HCT116 (cell line): ENCODE measurements around the gene SLC7A9. TPM values are rescaled to one million over a fixed set of nuclear protein-coding genes. Genes with fewer than 3 reads are reported as not detected.

Source experiments
- ATAC-seq: fragments of 200-7000 bp; cut with Tn5 transposase; 2 replicates; pipeline ENCODE4 v1.9.1; 2020; ENCODE audit warnings: mild to moderate bottlenecking, moderate library complexity
- BruUV-seq: library from RNA; stranded (reverse); fragments of 400-500 nt; replicated peaks from 2 replicates; lab custom pipeline; 2021; lab: Mats Ljungman, UMichigan
- CTCF ChIA-PET: fragments of 300-600 bp; sonication (Branson Sonifier 250); formaldehyde crosslinking; loops from one replicate; lab custom pipeline; 2021; ENCODE audit warnings: antibody characterized with exemption; lab: Charles Lee
- POLR2A ChIA-PET: fragments of 300-600, 350-600 bp; sonication (Branson Sonifier 250); formaldehyde crosslinking; loops from one replicate; lab custom pipeline; 2021; ENCODE audit warnings: antibody characterized with exemption; lab: Charles Lee
- RAD21 ChIA-PET, 2 experiments: fragments of 300-600 bp; sonication (Branson Sonifier 250); formaldehyde crosslinking; loops; one replicate each; lab custom pipeline; 2023; ENCODE audit warnings: low total read pairs in 2 of 2; ENCODE audit not compliant: uncharacterized antibody in 2 of 2, unreplicated experiment in 2 of 2, low non-redundant PET in 1 of 2; lab: Charles Lee
- DNase-seq: peaks from one replicate; pipeline ENCODE4 v3.0.0-alpha.2; 2010; ENCODE audit warnings: low read depth, low spot score
- H2AFZ ChIP-seq: fragments of 200-600 bp; shearing (Covaris generic), sonication (generic); 2 replicates; pipeline ENCODE4 v1.6.1; 2017; ENCODE audit warnings: low read depth, mixed run types, mixed read lengths, antibody characterized with exemption, low read length; ENCODE audit not compliant: poor library complexity, severe bottlenecking
- H3K27ac ChIP-seq: 2 replicates; pipeline ENCODE4 v1.5.1; 2012; ENCODE audit warnings: low read depth, low read length
- H3K27me3 ChIP-seq: fragments of 200-600 bp; sonication (generic); 2 replicates; pipeline ENCODE4 v1.6.1; 2016; ENCODE audit warnings: mixed run types, low read length, mixed read lengths; ENCODE audit not compliant: insufficient read depth
- H3K36me3 ChIP-seq, 2 experiments: fragments of 200-500 bp in 1 of 2; fragments of 200-600 bp in 1 of 2; sonication (Bioruptor generic) in 1 of 2; sonication (generic) in 1 of 2; 2 replicates each; pipeline versions ENCODE4 v1.5.1 to v1.6.1; 2014 to 2016; ENCODE audit warnings: low read length in 2 of 2, inconsistent platforms in 1 of 2, mixed read lengths in 1 of 2, mixed run types in 1 of 2; ENCODE audit not compliant: insufficient read depth in 2 of 2, control insufficient read depth in 1 of 2
- H3K4me1 ChIP-seq, 2 experiments: fragments of 200-600 bp in 1 of 2; sonication (generic) in 1 of 2; 2 replicates each; pipeline versions ENCODE4 v1.5.1 to v1.6.1; 2012 to 2017; ENCODE audit warnings: low read length in 2 of 2, inconsistent platforms in 1 of 2, mild to moderate bottlenecking in 1 of 2, mixed read lengths in 1 of 2, mixed run types in 1 of 2, moderate library complexity in 1 of 2; ENCODE audit not compliant: insufficient read depth in 2 of 2, control insufficient read depth in 1 of 2
- H3K4me2 ChIP-seq: fragments of 200-600 bp; sonication (generic); 2 replicates; pipeline ENCODE4 v1.6.1; 2017; ENCODE audit warnings: mixed run types, low read length, mixed read lengths
- H3K4me3 ChIP-seq, 2 experiments: fragments of 200-600 bp in 1 of 2; sonication (generic) in 1 of 2; replicated peaks in 1 of 2; 2 replicates each; pipeline ENCODE4 v1.5.1; 2011 to 2016; ENCODE audit warnings: low read length in 2 of 2, control low read depth in 1 of 2, low read depth in 1 of 2, mild to moderate bottlenecking in 1 of 2, mixed read lengths in 1 of 2, mixed run types in 1 of 2
- H3K79me2 ChIP-seq: fragments of 200-600 bp; sonication (generic); 2 replicates; pipeline ENCODE4 v1.6.1; 2017; ENCODE audit warnings: mild to moderate bottlenecking, mixed run types, low read length, moderate library complexity, mixed read lengths; ENCODE audit not compliant: insufficient read depth
- H3K9ac ChIP-seq: fragments of 200-600 bp; sonication (generic); 2 replicates; pipeline ENCODE4 v1.6.1; 2016; ENCODE audit warnings: low read length, mixed read lengths
- H3K9me2 ChIP-seq: fragments of 200-600 bp; sonication (generic), shearing (Covaris generic); 2 replicates; pipeline ENCODE4 v1.6.1; 2017; ENCODE audit warnings: mixed run types, mild to moderate bottlenecking, moderate library complexity; ENCODE audit not compliant: insufficient read depth
- H3K9me3 ChIP-seq, 2 experiments: fragments of 200-500 bp in 1 of 2; fragments of 200-600 bp in 1 of 2; sonication (Bioruptor generic) in 1 of 2; sonication (generic) in 1 of 2; 2 replicates each; pipeline ENCODE4 v1.6.1; 2014 to 2017; ENCODE audit warnings: low read length in 2 of 2, mixed read lengths in 2 of 2, inconsistent platforms in 1 of 2, low read depth in 1 of 2, mild to moderate bottlenecking in 1 of 2, mixed run types in 1 of 2, moderate library complexity in 1 of 2; ENCODE audit not compliant: control insufficient read depth in 1 of 2, insufficient read depth in 1 of 2
- H4K20me1 ChIP-seq: fragments of 200-600 bp; sonication (generic), shearing (Covaris generic); 2 replicates; pipeline ENCODE4 v1.6.1; 2017; ENCODE audit warnings: mixed run types, mild to moderate bottlenecking, moderate library complexity; ENCODE audit not compliant: insufficient read depth
- CEBPB ChIP-seq: IDR thresholded peaks from 2 replicates; pipeline ENCODE4 v1.6.1; 2012; ENCODE audit warnings: low read depth
- EGR1 ChIP-seq: IDR thresholded peaks from 2 replicates; pipeline ENCODE4 v1.6.1; 2012; ENCODE audit warnings: low read depth
- ELF1 ChIP-seq: IDR thresholded peaks from 2 replicates; pipeline ENCODE4 v1.6.1; 2012; ENCODE audit warnings: low read depth, borderline replicate concordance
- EZH2 ChIP-seq: fragments of 200-600 bp; sonication (generic); IDR thresholded peaks from 2 replicates; pipeline ENCODE4 v1.6.1; 2017; ENCODE audit warnings: antibody characterized with exemption, mixed run types
- FOSL1 ChIP-seq: IDR thresholded peaks from 2 replicates; pipeline ENCODE4 v1.6.1; 2012; ENCODE audit warnings: low read depth
- JUND ChIP-seq: IDR thresholded peaks from 2 replicates; pipeline ENCODE4 v1.6.1; 2012
- POLR2A ChIP-seq: IDR thresholded peaks from 2 replicates; pipeline ENCODE4 v1.7.0; 2011; ENCODE audit warnings: borderline replicate concordance; ENCODE audit not compliant: insufficient read depth, insufficient read length; ENCODE audit errors: extremely low read depth
- POLR2AphosphoS5 ChIP-seq: IDR thresholded peaks from 2 replicates; pipeline ENCODE4 v1.6.1; 2011; ENCODE audit warnings: mild to moderate bottlenecking, low read depth, low read length, moderate library complexity
- RAD21 ChIP-seq: IDR thresholded peaks from 2 replicates; pipeline ENCODE4 v1.6.1; 2012; ENCODE audit warnings: low read depth, mild to moderate bottlenecking
- SIN3A ChIP-seq: IDR thresholded peaks from 2 replicates; pipeline ENCODE4 v1.6.1; 2012; ENCODE audit warnings: low read depth
- SRF ChIP-seq: IDR thresholded peaks from 2 replicates; pipeline ENCODE4 v1.6.1; 2012; ENCODE audit warnings: low read depth
- ZFX ChIP-seq: fragments of 450-650 bp; IDR thresholded peaks from 2 replicates; pipeline ENCODE4 v1.6.1; 2017
- intact Hi-C: fragments of 100-400 bp; cut with micrococcal nuclease; formaldehyde crosslinking; loops from 2 replicates; pipeline ENCODE4 v1.10.0; 2022
- total RNA-seq: library from RNA; stranded (reverse); gene quantifications from one replicate; pipeline ENCODE4 v1.2.1, GENCODE V29; 2021; ENCODE audit not compliant: unreplicated experiment
- TF ChIP-seq, protein P1 (sequence below), 3 experiments: fragments of 200-600 bp in 1 of 3; sonication (generic) in 1 of 3; IDR thresholded peaks in 2 of 3; conservative IDR thresholded peaks in 1 of 3; 2 replicates each; pipeline ENCODE4 v1.5.1; 2012 to 2017; ENCODE audit warnings: low read depth in 2 of 3, low read length in 2 of 3, antibody characterized with exemption in 1 of 3, borderline replicate concordance in 1 of 3, control low read depth in 1 of 3, mild to moderate bottlenecking in 1 of 3, mixed read lengths in 1 of 3, mixed run types in 1 of 3, moderate library complexity in 1 of 3; ENCODE audit not compliant: insufficient read depth in 1 of 3
- TF ChIP-seq, protein P2 (sequence below): IDR thresholded peaks from 2 replicates; pipeline ENCODE4 v1.6.1; 2011; ENCODE audit warnings: mild to moderate bottlenecking, low read length, moderate library complexity; ENCODE audit not compliant: insufficient replicate concordance; ENCODE audit errors: extremely low read depth
- TF ChIP-seq, protein P3 (sequence below): IDR thresholded peaks from 2 replicates; pipeline ENCODE4 v1.6.1; 2012

The SLC7A9 gene
- total RNA-seq, 1 experiment from 2014 or later: 0.42 TPM

DNA sequence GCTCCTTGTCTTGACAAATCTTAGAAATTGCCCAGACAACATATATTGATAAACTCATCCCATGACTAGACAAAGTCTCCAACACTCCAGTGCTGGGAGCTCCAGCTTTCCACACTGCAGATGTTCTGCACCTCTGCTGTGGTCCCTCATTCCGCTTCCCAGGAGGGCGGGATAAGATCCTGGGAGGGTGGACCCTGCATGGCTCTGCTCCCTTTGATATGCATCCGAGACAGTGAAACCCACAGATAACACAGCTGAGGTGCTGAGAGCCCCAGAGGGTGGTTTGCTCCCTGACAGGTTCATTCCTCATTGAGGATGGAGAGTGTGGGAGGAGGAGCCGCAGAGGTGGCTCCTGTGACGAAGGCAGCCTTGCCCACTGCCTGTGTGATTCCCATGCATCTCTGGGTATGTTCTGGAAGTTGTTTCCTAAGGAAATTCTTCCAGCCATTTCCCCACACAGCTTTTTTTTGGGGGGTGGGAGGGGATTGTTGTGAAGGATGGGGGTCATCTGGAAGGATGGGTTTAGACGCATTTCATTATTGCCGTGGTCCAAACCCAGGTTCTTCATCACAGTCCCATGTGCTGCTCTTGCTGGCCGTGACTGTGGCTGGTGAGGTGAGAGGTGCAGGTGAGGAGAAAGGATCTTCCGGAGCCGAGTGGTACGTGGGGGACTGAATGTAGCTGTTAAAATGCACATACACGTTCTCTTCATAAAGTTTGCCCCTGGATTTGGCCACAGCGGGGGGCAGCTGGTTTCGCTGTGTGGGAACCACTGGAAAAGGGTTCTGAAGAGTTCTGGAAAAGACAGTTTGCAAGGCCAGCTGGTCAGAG lies 46.4 kb downstream of the SLC7A9 start:
- no peak for ATAC-seq
- H3K9ac ChIP-seq: no peak overlapping the region
- ChIA-PET RAD21 (no interaction called here), POLR2A (no interaction called here)
- no peaks in the 10 kb centered on the region for H3K27me3 ChIP-seq
- no TSS peak for BruUV-seq
- H3K4me1 ChIP-seq: no peaks in the 10 kb centered on the region
- no peaks in the 10 kb centered on the region for H3K9me3 ChIP-seq
- no peaks in the 10 kb centered on the region for H3K36me3 ChIP-seq
- no peak overlapping the region for H3K27ac ChIP-seq
- H2AFZ ChIP-seq: no peak overlapping the region
- TF ChIP-seq FOSL1 (no peak), POLR2AphosphoS5 (no peak), ELF1 (no peak), EGR1 (no peak)
- TF ChIP-seq, all 23 proteins: peak for 0
- Histone ChIP-seq H3K79me2 (no peaks in the 10 kb centered on the region), H3K9me2 (no peaks in the 10 kb centered on the region), H3K4me2 (no peak overlapping the region), H4K20me1 (no peaks in the 10 kb centered on the region), H3K4me3 (no peak overlapping the region)
- no peak for DNase-seq
- CTCF ChIA-PET: no interaction called here
- intact Hi-C loops: no loop called here

DNA sequence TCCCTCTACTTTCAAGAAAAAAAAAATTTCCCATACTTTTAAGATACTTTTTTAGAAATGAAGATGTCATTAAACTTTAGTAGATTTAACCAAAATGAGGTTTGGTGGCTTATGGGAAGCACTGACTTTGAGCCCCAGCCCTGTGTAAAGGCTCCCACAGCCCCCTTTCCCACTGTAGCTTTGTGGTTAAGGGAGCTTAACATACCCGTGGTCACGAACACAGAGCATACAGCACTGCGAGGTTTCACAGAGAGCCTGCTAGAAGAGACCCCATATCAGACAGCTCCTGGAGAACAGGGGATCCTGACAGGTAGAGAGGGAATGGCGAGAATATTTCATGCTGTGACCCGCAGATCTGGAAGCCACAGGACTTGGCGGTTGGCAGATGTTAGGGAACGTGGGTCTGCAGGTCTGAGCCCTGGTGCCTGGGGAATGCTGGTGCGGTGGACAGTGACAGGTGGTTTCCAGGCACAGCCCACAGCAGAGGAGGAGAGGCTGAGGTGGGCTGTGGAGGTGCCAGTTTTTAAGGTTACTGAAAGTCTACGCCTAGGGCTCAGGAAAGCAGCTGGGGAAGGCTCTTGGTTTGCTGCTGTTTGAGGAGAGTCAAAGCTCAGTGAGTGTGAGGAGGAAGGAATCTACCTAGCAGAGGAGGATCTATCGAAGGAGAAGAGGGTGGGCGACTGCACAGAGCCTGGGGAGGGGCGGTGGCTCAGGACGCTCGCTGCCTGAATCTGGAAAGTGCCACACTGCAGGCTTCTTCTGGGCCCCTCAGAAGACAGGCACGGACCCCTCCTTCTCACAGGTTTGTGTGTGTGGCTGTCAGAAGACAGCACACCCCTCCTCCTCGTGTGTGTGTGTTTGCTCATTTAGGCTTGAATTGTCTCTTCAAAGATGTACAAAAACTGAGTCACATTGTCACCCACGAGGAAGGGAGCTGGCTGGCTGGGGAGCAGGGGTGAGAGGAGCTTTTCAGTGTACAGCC lies 49.9 kb downstream of the SLC7A9 start:
- no peaks in the 10 kb centered on the region for H3K4me1 ChIP-seq
- ChIA-PET POLR2A (no interaction called here), RAD21 (no interaction called here), CTCF (no interaction called here)
- DNase-seq (no peak), ATAC-seq (no peak)
- no peaks in the 10 kb centered on the region for H3K9me2 ChIP-seq
- no peaks in the 10 kb centered on the region for H3K9me3 ChIP-seq
- no peak overlapping the region for H2AFZ ChIP-seq
- H3K36me3 ChIP-seq: no peaks in the 10 kb centered on the region
- no peak overlapping the region for H3K4me3 ChIP-seq
- H3K9ac ChIP-seq: no peak overlapping the region
- TF ChIP-seq ELF1 (no peak), EZH2 (no peak), POLR2A (no peak), RAD21 (no peak), JUND (no peak), SRF (no peak), SIN3A (no peak), ZFX (no peak), EGR1 (no peak), CEBPB (no peak)
- TF ChIP-seq, protein P1, sequence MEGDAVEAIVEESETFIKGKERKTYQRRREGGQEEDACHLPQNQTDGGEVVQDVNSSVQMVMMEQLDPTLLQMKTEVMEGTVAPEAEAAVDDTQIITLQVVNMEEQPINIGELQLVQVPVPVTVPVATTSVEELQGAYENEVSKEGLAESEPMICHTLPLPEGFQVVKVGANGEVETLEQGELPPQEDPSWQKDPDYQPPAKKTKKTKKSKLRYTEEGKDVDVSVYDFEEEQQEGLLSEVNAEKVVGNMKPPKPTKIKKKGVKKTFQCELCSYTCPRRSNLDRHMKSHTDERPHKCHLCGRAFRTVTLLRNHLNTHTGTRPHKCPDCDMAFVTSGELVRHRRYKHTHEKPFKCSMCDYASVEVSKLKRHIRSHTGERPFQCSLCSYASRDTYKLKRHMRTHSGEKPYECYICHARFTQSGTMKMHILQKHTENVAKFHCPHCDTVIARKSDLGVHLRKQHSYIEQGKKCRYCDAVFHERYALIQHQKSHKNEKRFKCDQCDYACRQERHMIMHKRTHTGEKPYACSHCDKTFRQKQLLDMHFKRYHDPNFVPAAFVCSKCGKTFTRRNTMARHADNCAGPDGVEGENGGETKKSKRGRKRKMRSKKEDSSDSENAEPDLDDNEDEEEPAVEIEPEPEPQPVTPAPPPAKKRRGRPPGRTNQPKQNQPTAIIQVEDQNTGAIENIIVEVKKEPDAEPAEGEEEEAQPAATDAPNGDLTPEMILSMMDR (IDR thresholded peaks at IDR 0.05 in 2 of 3, conservative IDR thresholded peaks at IDR 0.05 in 1 of 3; ENCODE audit: borderline replicate concordance in 1 of 3, insufficient read depth in 1 of 3, low read depth in 2 of 3, low read length in 2 of 3): no peak
- TF ChIP-seq, protein P2, sequence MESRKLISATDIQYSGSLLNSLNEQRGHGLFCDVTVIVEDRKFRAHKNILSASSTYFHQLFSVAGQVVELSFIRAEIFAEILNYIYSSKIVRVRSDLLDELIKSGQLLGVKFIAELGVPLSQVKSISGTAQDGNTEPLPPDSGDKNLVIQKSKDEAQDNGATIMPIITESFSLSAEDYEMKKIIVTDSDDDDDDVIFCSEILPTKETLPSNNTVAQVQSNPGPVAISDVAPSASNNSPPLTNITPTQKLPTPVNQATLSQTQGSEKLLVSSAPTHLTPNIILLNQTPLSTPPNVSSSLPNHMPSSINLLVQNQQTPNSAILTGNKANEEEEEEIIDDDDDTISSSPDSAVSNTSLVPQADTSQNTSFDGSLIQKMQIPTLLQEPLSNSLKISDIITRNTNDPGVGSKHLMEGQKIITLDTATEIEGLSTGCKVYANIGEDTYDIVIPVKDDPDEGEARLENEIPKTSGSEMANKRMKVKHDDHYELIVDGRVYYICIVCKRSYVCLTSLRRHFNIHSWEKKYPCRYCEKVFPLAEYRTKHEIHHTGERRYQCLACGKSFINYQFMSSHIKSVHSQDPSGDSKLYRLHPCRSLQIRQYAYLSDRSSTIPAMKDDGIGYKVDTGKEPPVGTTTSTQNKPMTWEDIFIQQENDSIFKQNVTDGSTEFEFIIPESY: no peak
- TF ChIP-seq, protein P3, sequence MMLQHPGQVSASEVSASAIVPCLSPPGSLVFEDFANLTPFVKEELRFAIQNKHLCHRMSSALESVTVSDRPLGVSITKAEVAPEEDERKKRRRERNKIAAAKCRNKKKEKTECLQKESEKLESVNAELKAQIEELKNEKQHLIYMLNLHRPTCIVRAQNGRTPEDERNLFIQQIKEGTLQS: no peak
- no peaks in the 10 kb centered on the region for H3K79me2 ChIP-seq
- intact Hi-C loops: no loop called here
- no TSS peak for BruUV-seq
- no peaks in the 10 kb centered on the region for H4K20me1 ChIP-seq
- H3K27ac ChIP-seq: no peak overlapping the region
- no peak overlapping the region for H3K4me2 ChIP-seq
- no peaks in the 10 kb centered on the region for H3K27me3 ChIP-seq
